ENCODE measurements around the gene USHBP1. TPM values are rescaled to one million over a fixed set of nuclear protein-coding genes. Genes with fewer than 3 reads are reported as not detected.

Gene USHBP1
- polyA plus RNA-seq, 1 donor from 2014 or later = 0.59 TPM

- Histone ChIP-seq H3K9ac (ENCODE audit: low read length) (no peak overlapping the region), H3K4me2 (ENCODE audit: low read length) (no peak overlapping the region), H3K4me3 (ENCODE audit: low read length) (no peak overlapping the region), H3K9me3 (ENCODE audit: low read length) (no peaks in the 10 kb centered on the region), H3K79me2 (replicated peaks; ENCODE audit: insufficient read depth, low read length) (peaks cover 18% of the 10 kb centered on the region), H3F3A (ENCODE audit: insufficient read depth, low read length, poor library complexity, severe bottlenecking) (no peaks in the 10 kb centered on the region), H4K20me1 (ENCODE audit: insufficient read depth) (no peaks in the 10 kb centered on the region), H2AFZ (ENCODE audit: low read depth, low read length) (no peak overlapping the region), H3K27me3 (ENCODE audit: insufficient read depth, low read depth, low read length) (no peaks in the 10 kb centered on the region), H3K9me2 (ENCODE audit: insufficient read depth, low read length) (no peaks in the 10 kb centered on the region), H3K27ac (ENCODE audit: low read length) (no peak overlapping the region), H3K36me3 (ENCODE audit: insufficient read depth, low read length) (no peaks in the 10 kb centered on the region)
- no peak for TF ChIP-seq SMC3 (conservative IDR thresholded peaks at IDR 0.05; ENCODE audit: poor library complexity)
- no peak for TF ChIP-seq EP300 (conservative IDR thresholded peaks at IDR 0.05; ENCODE audit: poor library complexity, severe bottlenecking)
These were observed 43.4 kb upstream of the USHBP1 start for GRCh38 chr19:17307876-17308377.

- no peaks in the 10 kb centered on the region for H3F3A ChIP-seq (ENCODE audit: insufficient read depth, low read length, poor library complexity, severe bottlenecking)
- peak overlapping the region; percentile 92 for H3K4me3 ChIP-seq (ENCODE audit: low read length)
- peak overlapping the region; percentile 84 for H3K27ac ChIP-seq (ENCODE audit: low read length)
- TF ChIP-seq EZH2 (IDR thresholded peaks at IDR 0.05; ENCODE audit: borderline replicate concordance, insufficient read depth, low read length, poor library complexity, severe bottlenecking) = no peak
- peak overlapping the region; percentile 94 for H2AFZ ChIP-seq (ENCODE audit: low read depth, low read length)
- no peaks in the 10 kb centered on the region for H3K27me3 ChIP-seq (ENCODE audit: insufficient read depth, low read depth, low read length)
- peak overlapping the region; percentile 95 for H3K4me2 ChIP-seq (ENCODE audit: low read length)
- no peaks in the 10 kb centered on the region for H3K9me2 ChIP-seq (ENCODE audit: insufficient read depth, low read length)
- no peaks in the 10 kb centered on the region for H3K36me3 ChIP-seq (ENCODE audit: insufficient read depth, low read length)
- no peaks in the 10 kb centered on the region for H4K20me1 ChIP-seq (ENCODE audit: insufficient read depth)
- no peaks in the 10 kb centered on the region for H3K9me3 ChIP-seq (ENCODE audit: low read length)
- H3K9ac ChIP-seq (ENCODE audit: low read length) = peak overlapping the region; percentile 88
- peaks cover 15% of the 10 kb centered on the region for H3K79me2 ChIP-seq (replicated peaks; ENCODE audit: insufficient read depth, low read length)
These were observed 41.8 kb upstream of the USHBP1 start for GRCh38 chr19:17306285-17306714.

DNA sequence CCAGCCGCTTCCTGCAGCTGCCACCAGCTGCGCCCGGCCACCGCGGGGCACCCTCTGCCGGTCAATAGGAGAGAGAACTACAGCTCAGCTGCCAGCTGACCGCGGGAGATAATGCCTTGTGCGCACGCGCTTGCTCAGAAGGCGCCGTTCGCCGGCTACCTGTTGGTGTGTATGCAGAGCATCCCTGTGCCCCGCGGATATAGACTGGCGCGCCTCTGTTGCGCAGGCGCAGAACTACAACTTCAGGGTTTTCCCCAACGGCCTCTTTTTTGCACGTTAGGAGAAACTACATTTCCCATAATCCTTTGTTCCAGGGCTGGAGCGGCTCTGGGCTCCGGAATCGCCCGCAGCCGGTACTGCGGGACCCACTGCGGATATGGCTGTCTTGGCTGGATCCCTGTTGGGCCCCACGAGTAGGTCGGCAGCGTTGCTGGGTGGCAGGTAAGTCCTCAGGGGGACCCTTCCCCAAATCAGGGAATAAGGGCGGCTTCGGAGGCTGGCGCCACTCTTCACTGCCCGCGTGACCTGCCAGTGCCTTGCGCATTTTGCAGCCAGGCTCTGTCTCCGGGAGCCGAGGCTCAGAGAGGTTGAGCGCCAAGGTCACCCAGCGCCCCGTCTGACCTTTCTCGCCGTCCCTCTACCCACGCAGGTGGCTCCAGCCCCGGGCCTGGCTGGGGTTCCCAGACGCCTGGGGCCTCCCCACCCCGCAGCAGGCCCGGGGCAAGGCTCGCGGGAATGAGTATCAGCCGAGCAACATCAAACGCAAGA is 41.2 kb upstream of the USHBP1 start, which contains the start of gene MRPL34:
Gene MRPL34, plus strand, starts transcription at position 356 of the 768 bp plus-strand sequence. Its CDS starts 21 bp downstream, at position 377.
- Histone ChIP-seq H3K27me3 (ENCODE audit: insufficient read depth, low read depth, low read length) (no peaks in the 10 kb centered on the region), H3K9ac (ENCODE audit: low read length) (peak within 1 kb of the TSS; percentile 88), H4K20me1 (ENCODE audit: insufficient read depth) (no peaks in the 10 kb centered on the region), H3K4me2 (ENCODE audit: low read length) (peak within 1 kb of the TSS; percentile 95), H3K79me2 (replicated peaks; ENCODE audit: insufficient read depth, low read length) (peaks cover 12% of the 10 kb centered on the region), H2AFZ (ENCODE audit: low read depth, low read length) (peak within 1 kb of the TSS; percentile 94), H3K9me2 (ENCODE audit: insufficient read depth, low read length) (no peaks in the 10 kb centered on the region), H3K27ac (ENCODE audit: low read length) (peak within 1 kb of the TSS; percentile 84), H3K36me3 (ENCODE audit: insufficient read depth, low read length) (no peaks in the 10 kb centered on the region), H3K4me3 (ENCODE audit: low read length) (peak within 1 kb of the TSS; percentile 92), H3K9me3 (ENCODE audit: low read length) (no peaks in the 10 kb centered on the region), H3F3A (ENCODE audit: insufficient read depth, low read length, poor library complexity, severe bottlenecking) (no peaks in the 10 kb centered on the region)
- TF ChIP-seq RAD21 (conservative IDR thresholded peaks at IDR 0.05) = peak; percentile 74
- TF ChIP-seq MXI1 (conservative IDR thresholded peaks at IDR 0.05; ENCODE audit: poor library complexity, severe bottlenecking) = peak; percentile 85
- TF ChIP-seq CTCF (IDR thresholded peaks at IDR 0.05; ENCODE audit: poor library complexity, severe bottlenecking) = peak; percentile 94
- TF ChIP-seq EZH2 (IDR thresholded peaks at IDR 0.05; ENCODE audit: borderline replicate concordance, insufficient read depth, low read length, poor library complexity, severe bottlenecking) = no peak
- TF ChIP-seq SMC3 (conservative IDR thresholded peaks at IDR 0.05; ENCODE audit: poor library complexity) = peak; percentile 88
- peak; percentile 73 for TF ChIP-seq TAF1 (IDR thresholded peaks at IDR 0.05; ENCODE audit: low read depth)
- TF ChIP-seq POLR2AphosphoS5 (IDR thresholded peaks at IDR 0.05) = peak; percentile 75
- TF ChIP-seq REST (IDR thresholded peaks at IDR 0.05; ENCODE audit: borderline replicate concordance) = no peak
- TF ChIP-seq EP300 (conservative IDR thresholded peaks at IDR 0.05; ENCODE audit: poor library complexity, severe bottlenecking) = peak; percentile 20
